GM18508 (cell line): ENCODE measurements around the gene ADSS2.

Source experiments
- ATAC-seq: cut with Tn5 transposase; IDR thresholded peaks from one replicate; pipeline ENCODE4 v1.9.1; 2021; ENCODE audit warnings: moderate number of reproducible peaks; ENCODE audit not compliant: insufficient read depth, unreplicated experiment

The ADSS2 gene

GRCh38 chr1:244447024-244447423 is 4.7 kb downstream of the ADSS2 start:
- ATAC-seq, result no peak

- ATAC-seq, result no peak
These were observed 6.2 kb downstream of the ADSS2 start for GRCh38 chr1:244445320-244446181.

GRCh38 chr1:244444854-244445253 is 6.9 kb downstream of the ADSS2 start:
- no peak for ATAC-seq

DNA sequence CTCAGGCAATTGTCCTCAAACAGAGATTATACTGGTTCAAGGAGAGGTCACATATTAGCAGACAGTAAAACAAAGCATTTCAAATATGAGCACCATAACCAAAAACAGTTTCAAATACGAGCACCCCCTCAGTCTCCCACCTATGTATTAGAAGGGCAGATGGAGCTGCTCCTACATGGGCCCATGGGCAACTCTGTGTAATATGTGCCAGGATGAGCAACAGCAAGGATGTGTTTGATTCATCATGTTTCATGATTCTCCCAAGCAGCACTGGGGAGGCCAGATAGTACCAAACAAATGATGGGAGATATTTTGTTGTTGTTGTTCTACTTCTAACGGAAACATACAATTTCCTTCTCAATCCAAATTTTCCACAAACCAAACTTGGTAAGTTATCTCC is 8.9 kb downstream of the ADSS2 start:
- ATAC-seq, result no peak

- ATAC-seq, result no peak
These were observed 12.2 kb downstream of the ADSS2 start for GRCh38 chr1:244439391-244440032.

DNA sequence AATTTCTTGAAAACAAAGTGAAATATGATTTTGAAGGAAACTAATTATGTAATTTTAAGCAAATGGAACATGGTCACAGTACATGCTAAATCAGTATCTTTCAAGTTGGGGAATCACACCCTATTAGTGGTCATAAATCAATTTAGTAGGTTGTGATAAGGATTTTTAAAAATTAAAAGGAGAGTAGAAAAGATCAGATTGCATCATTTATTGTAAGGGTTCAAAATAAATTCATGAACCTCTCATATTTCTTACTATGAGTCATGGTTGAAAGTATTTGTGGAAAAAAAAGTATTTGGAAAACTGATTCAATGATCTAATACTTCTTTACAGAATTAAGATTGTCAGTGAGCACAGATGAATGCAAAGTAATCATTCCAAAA is 14.6 kb downstream of the ADSS2 start:
- ATAC-seq, result no peak

DNA sequence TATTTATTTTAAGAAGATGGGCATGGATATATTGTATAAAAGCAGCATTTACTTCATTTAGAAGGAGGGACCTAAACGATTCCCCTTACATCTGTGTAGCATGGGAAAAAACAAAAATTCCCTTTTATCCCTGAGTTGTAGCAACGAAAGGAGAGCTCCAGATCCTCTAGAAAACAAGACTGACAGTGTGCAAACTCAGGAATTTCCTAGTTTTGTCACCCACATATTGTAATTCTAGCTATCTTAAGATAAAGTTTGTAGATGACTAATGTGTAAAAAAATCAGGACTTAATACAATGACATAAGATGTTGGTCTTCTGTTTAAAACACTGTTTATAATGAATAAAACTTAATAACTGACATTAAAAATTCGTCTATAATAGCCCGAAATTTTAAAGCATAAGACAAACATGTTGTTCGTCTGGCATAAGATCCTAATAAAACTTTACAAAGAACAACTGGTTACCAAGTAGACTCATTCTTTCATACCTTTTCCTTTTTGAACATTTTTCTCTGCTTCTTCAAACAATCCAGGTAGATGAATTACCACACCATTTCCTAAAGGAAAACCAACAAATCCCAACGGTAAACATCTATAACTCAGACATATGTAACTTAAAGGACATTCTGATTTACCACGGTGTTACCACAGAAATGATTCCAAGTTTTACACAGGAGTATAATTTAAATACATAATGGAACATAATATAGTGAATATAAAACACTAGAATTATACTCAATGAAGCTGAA is 15.2 kb downstream of the ADSS2 start:
- ATAC-seq, result no peak

GRCh38 chr1:244435562-244436205 is 16.0 kb downstream of the ADSS2 start:
- ATAC-seq, result no peak

DNA sequence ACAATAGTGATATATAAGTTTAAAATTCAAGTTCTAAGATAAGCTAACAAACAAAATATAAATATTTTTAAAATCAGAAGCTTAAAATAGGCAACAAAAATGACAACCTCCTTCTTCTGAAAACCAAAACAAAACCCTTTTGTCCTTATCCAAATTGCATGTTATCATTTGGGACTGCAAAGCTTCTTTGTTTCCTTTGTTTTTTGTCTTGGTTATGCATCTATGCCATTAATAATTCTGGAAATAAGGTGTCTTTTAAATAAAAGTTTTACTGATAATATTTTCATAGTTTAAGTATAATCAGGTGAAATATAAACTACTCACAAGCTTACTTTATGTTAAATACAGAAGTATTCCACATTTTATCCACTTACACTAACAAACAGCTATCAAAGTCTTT is 20.5 kb downstream of the ADSS2 start:
- no peak for ATAC-seq

DNA sequence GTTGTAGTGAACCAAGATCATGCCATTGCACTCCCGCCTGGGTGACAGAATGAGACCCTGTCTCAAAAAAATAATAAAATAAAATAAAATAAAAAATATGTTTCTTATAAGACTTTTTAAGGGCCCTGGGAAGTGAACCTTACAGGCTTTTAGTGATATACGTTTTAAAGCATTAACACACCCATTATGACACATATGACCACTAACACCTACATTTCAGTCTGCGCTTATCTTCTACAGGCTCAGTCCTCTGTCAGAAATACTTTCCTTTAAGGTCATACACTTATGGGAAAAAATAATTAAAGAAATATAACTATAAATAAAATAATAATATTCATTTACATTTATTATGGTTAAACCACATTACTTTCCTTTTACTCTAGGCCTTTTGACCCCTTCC is 21.9 kb downstream of the ADSS2 start:
- ATAC-seq, result no peak

- no peak for ATAC-seq
These were observed 24.1 kb downstream of the ADSS2 start for GRCh38 chr1:244427647-244428046.

- no peak for ATAC-seq
These were observed 26.9 kb downstream of the ADSS2 start for GRCh38 chr1:244424649-244425334.

DNA sequence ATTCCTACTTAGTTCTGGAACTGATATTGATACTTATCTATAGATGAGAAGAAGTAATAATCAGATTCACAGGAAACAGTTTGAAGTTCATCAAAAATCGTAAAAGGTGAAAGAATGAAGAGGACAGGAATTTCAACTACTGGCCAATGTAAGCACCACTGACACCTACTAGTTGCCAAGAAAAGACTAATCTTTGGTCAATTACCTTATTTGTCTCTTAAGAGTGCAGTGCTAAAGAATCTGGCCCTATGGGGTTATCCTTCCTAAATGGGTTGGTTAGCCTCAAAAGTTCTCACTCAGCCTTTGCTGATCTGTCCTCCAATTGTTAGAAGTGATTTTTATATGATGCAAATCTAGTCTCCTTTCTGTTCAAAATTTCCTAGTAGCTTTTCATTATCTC is 29.5 kb downstream of the ADSS2 start:
- no peak for ATAC-seq

DNA sequence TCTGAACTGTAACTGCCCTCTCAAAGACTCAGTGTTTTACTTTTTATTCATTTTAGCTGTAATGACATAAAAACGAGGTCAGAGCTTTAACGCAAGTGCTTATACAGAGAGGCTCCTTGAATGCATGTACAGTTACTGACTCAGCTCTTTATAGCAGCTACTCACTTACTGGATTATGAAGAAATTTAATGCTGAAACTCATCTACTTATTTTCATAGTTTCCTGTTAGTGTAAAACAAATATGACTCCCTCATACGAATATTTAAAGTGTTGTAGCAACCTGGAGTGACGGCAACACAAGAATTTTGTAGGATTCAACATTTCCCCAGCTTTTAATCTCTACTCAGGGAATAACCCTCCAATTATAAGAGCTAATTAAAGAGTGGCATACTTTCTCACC is 32.7 kb downstream of the ADSS2 start:
- ATAC-seq, result no peak

GRCh38 chr1:244414543-244414942 is 37.2 kb downstream of the ADSS2 start:
- ATAC-seq, result no peak

DNA sequence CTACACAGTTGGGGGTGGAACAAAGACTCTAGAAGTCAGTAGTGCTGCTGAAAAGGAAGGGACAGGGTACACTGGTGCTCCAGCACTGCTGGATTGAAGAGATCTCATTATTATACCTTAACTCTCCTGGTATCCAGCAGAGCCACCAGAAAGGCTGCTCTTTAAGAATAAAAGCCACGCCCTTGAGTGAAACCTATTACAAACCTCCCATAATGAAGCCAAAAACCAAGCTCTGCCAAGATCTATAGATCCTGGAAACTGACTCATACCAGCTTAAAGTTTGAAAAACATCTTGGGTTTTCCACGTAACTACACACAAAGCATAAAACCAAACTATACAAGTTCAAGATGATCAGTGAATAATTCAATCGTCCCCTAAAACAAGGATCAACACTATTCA is 38.0 kb downstream of the ADSS2 start:
- ATAC-seq, result no peak

- no peak for ATAC-seq
These were observed 39.5 kb downstream of the ADSS2 start for GRCh38 chr1:244412176-244412575.

GRCh38 chr1:244409701-244410100 is 42.0 kb downstream of the ADSS2 start:
- peak; percentile 86 for ATAC-seq

GRCh38 chr1:244406337-244406736 is 45.4 kb downstream of the ADSS2 start:
- ATAC-seq, result peak; percentile 62

GRCh38 chr1:244405856-244406255 is 45.9 kb downstream of the ADSS2 start:
- no peak for ATAC-seq
